K562 (cell line): ENCODE results near the gene GRAMD1B. TPM values are rescaled to one million over a fixed set of nuclear protein-coding genes. Genes with fewer than 3 reads are reported as not detected.

Source experiments
- ATAC-seq: fragments of 200-7000 bp; cut with Tn5 transposase; 3 replicates; pipeline ENCODE4 v1.9.1; 2020; ENCODE audit warnings: moderate library complexity
- BruUV-seq: library from RNA; stranded (reverse); fragments of 400-500 nt; replicated peaks from 2 replicates; lab custom pipeline; 2021; lab: Mats Ljungman, UMichigan
- CTCF ChIA-PET: fragments of 300-600 bp; formaldehyde crosslinking; extraction: SDS; loops from one replicate; lab custom pipeline; 2021; ENCODE audit warnings: low intra/inter-chr PET ratio; lab: Yijun Ruan, JAX
- POLR2A ChIA-PET: fragments of 300-600, 350-650 bp; sonication (Branson Sonifier 250); formaldehyde crosslinking; extraction: SDS; loops from one replicate; lab custom pipeline; 2021; ENCODE audit warnings: antibody characterized with exemption, inconsistent platforms; lab: Yijun Ruan, JAX
- DNase-seq, 4 experiments: peaks; one replicate each; pipeline versions ENCODE4 v3.0.0 to v3.0.0-alpha.2; 2011 to 2018; ENCODE audit warnings: low spot score in 3 of 4, mixed read lengths in 3 of 4; ENCODE audit errors: extremely low read depth in 1 of 4
- FAIRE-seq: peaks from 2 replicates; lab custom pipeline; 2011; peaks lifted over from hg19 to GRCh38; lab: Jason Lieb, UNC
- H2AFZ ChIP-seq: 2 replicates; pipeline ENCODE4 v1.6.0; 2011; ENCODE audit warnings: low read depth, low read length, control low read depth, inconsistent platforms
- H3K27ac ChIP-seq: fragments of 200-600 bp; 3 replicates; pipeline ENCODE4 v1.8.0; 2011; ENCODE audit warnings: low read depth, mild to moderate bottlenecking, control low read depth, inconsistent platforms, low read length, moderate library complexity, mixed read lengths; ENCODE audit errors: extremely low read depth
- H3K27me3 ChIP-seq, 2 experiments: fragments of 300-600 bp in 1 of 2; 2 replicates in 1 of 2; 3 replicates in 1 of 2; pipeline versions ENCODE4 v1.6.0 to v1.8.0; 2011; ENCODE audit warnings: inconsistent platforms in 2 of 2, low read length in 2 of 2, mild to moderate bottlenecking in 1 of 2, mixed read lengths in 1 of 2, moderate library complexity in 1 of 2; ENCODE audit not compliant: control insufficient read depth in 2 of 2, insufficient read depth in 2 of 2
- H3K36me3 ChIP-seq: fragments of 300-600 bp; 3 replicates; pipeline ENCODE4 v1.8.0; 2011; ENCODE audit warnings: mild to moderate bottlenecking, low read length, inconsistent platforms; ENCODE audit not compliant: control insufficient read depth, insufficient read depth
- H3K4me1 ChIP-seq, 2 experiments: fragments of 200-600 bp in 1 of 2; replicated peaks in 1 of 2; 2 replicates in 1 of 2; 3 replicates in 1 of 2; pipeline versions ENCODE4 v1.5.1 to v1.8.0; 2011; ENCODE audit warnings: inconsistent platforms in 2 of 2, low read length in 2 of 2, mild to moderate bottlenecking in 1 of 2, mixed read lengths in 1 of 2, moderate library complexity in 1 of 2; ENCODE audit not compliant: control insufficient read depth in 2 of 2, insufficient read depth in 2 of 2
- H3K4me2 ChIP-seq: 2 replicates; pipeline ENCODE4 v1.6.1; 2011; ENCODE audit warnings: low read length, control low read depth, inconsistent platforms, mixed read lengths; ENCODE audit not compliant: insufficient read depth
- H3K4me3 ChIP-seq: fragments of 200-600 bp; sonication (generic), shearing (Covaris generic); 2 replicates; pipeline ENCODE4 v1.5.1; 2016; ENCODE audit warnings: control low read depth, inconsistent platforms
- H3K79me2 ChIP-seq: fragments of 200-600 bp; 3 replicates; pipeline ENCODE4 v1.8.0; 2011; ENCODE audit warnings: low read length, inconsistent platforms; ENCODE audit not compliant: control insufficient read depth, insufficient read depth
- H3K9ac ChIP-seq, 2 experiments: 2 replicates each; pipeline versions ENCODE4 v1.6.0 to v1.6.1; 2011; ENCODE audit warnings: low read depth in 2 of 2, low read length in 2 of 2, control low read depth in 1 of 2, inconsistent platforms in 1 of 2, mild to moderate bottlenecking in 1 of 2, mixed read lengths in 1 of 2; ENCODE audit not compliant: insufficient read depth in 1 of 2
- H3K9me1 ChIP-seq: one replicate; pipeline ENCODE4 v1.6.0; 2011; ENCODE audit warnings: inconsistent platforms, mild to moderate bottlenecking, low read length, moderate library complexity; ENCODE audit not compliant: control insufficient read depth, insufficient read depth
- H3K9me3 ChIP-seq: replicated peaks from 2 replicates; pipeline ENCODE4 v1.5.1; 2011; ENCODE audit warnings: low read depth, low read length, inconsistent platforms; ENCODE audit not compliant: control insufficient read depth, insufficient read depth
- H4K20me1 ChIP-seq: replicated peaks from 2 replicates; pipeline ENCODE4 v1.6.1; 2011; ENCODE audit warnings: low read length, inconsistent platforms, mixed read lengths; ENCODE audit not compliant: control insufficient read depth, insufficient read depth
- ETV1 ChIP-seq: fragments of 450-650 bp; conservative IDR thresholded peaks from 2 replicates; pipeline ENCODE4 v1.6.1; 2016; ENCODE audit warnings: missing genetic modification characterization, control low read depth, low read depth, missing compliant biosample characterization
- PYGO2 ChIP-seq: fragments of 450-650 bp; IDR thresholded peaks from 2 replicates; pipeline ENCODE4 v1.6.1; 2016; ENCODE audit warnings: mild to moderate bottlenecking, missing genetic modification characterization, moderate library complexity, missing compliant biosample characterization
- THRB ChIP-seq: fragments of 450-650 bp; formaldehyde crosslinking; conservative IDR thresholded peaks from 2 replicates; pipeline ENCODE4 v1.4.0; 2022; ENCODE audit warnings: mild to moderate bottlenecking, missing genetic modification characterization
- ZNF41 ChIP-seq: fragments of 250-450 bp; sonication (Bioruptor Pico); conservative IDR thresholded peaks from 2 replicates; pipeline ENCODE4 v1.4.0; 2020; ENCODE audit warnings: mild to moderate bottlenecking
- WGBS: fragments of 100-300 bp; shearing (Covaris generic); methylation state at CpG from one replicate; pipeline ENCODE4 v1.1.6; 2016; ENCODE audit warnings: low coverage, mixed read lengths; ENCODE audit not compliant: insufficient coverage; ENCODE audit errors: missing lambda C conversion rate; 5-methylcytosine and 5-hydroxymethylcytosine counted together
- in situ Hi-C: fragments of 300-500 bp; cut with MboI; formaldehyde crosslinking; loops from 4 replicates; pipeline ENCODE4 v1.15.0; 2018; ENCODE audit warnings: inconsistent platforms, mixed read lengths
- intact Hi-C: fragments of 100-400 bp; cut with micrococcal nuclease; formaldehyde crosslinking; loops from 2 replicates; pipeline ENCODE4 v1.14.2; 2022
- polyA plus RNA-seq, 8 experiments: library from polyadenylated mRNA; depleted of rRNA in 4 of 8; stranded (reverse) in 5 of 8; unstranded in 3 of 8; fragments of >200 nt; fragmentation: Nextera tagmentation in 2 of 8; fragmentation: Illumina TruSeq in 1 of 8; extraction: Ambion mirVana in 2 of 8; extraction: Trizol in 1 of 8; gene quantifications; 2 replicates each; pipeline versions ENCODE4 v1.2.1 to v1.2.3, GENCODE V29; 2011 to 2014; ENCODE audit warnings: inconsistent platforms in 1 of 8, missing spikeins in 1 of 8
- total RNA-seq, 7 experiments: library from RNA; depleted of rRNA in 6 of 7; stranded (reverse); fragments of >200 nt in 6 of 7; fragmentation: Illumina TruSeq in 2 of 7; extraction: Trizol in 2 of 7; gene quantifications; 2 replicates each; pipeline versions ENCODE4 v1.2.1 to v1.2.3, GENCODE V29; 2011 to 2021; ENCODE audit warnings: low replicate concordance in 1 of 7

The GRAMD1B gene
- total and polyA plus RNA-seq, 9 of the 15 experiments (the other 6 are each of a cell fraction or from before 2014, with no cell fraction given) = 0.31 TPM; not detected in 8

GRCh38 chr11:123642435-123642834 is 212.4 kb downstream of the GRAMD1B start:
- Histone ChIP-seq H3K9me3 (no peaks in the 10 kb centered on the region), H3K27me3 (peaks cover 8 to 48% of the 10 kb centered on the region in 2 experiments), H3K4me2 (no peak overlapping the region), H3K36me3 (no peaks in the 10 kb centered on the region), H2AFZ (no peak overlapping the region), H3K4me3 (no peak overlapping the region), H3K27ac (no peak overlapping the region), H3K9me1 (peaks cover 3% of the 10 kb centered on the region), H3K9ac (no peak overlapping the region), H3K79me2 (no peaks in the 10 kb centered on the region), H4K20me1 (no peaks in the 10 kb centered on the region), H3K4me1 (no peaks in the 10 kb centered on the region)
- TF ChIP-seq ZNF41 (CRISPR knock-in tag) (no peak), PYGO2 (tag) (no peak), ETV1 (tag) (no peak), THRB (CRISPR knock-in tag) (no peak)
- FAIRE-seq (no peak), ATAC-seq (no peak), DNase-seq (no peak)
- no TSS peak for BruUV-seq
- CTCF ChIA-PET = interaction anchor here (2.3 kb wide), 1 partner anchor 64 kb away, joined by 21 read pairs; no protein-coding TSS in a partner anchor
- POLR2A ChIA-PET = interaction anchor here (0.7 kb wide), 1 partner anchor 998 kb away, joined by 4 read pairs; no protein-coding TSS in a partner anchor
- WGBS = under 1% methylated on average over 14 of the region's 15 CpGs
- intact Hi-C loops (loop anchor here (10.0 kb wide), 1 partner anchor 422 kb away; no protein-coding TSS in a partner anchor), in situ Hi-C loops (loop anchor here (5.0 kb wide), 1 partner anchor 65 kb away; no protein-coding TSS in a partner anchor)
